Stimulated activated naive CD8-positive, alpha-beta T cell treated with anti-CD3 and anti-CD28 coated beads, Interleukin-15, Interleukin-2, amounts not matched to agents 100 ng/mL and 50 ng/mL, for 24 hours (primary cell): Measurements from ENCODE around the gene CTSZ.
"Not testable (repeated sequence)": the region's sequence is repeated elsewhere in the genome, so short reads cannot be mapped to it uniquely, and the experiment has no call there.

ENCODE experiments used
- H3K27ac Mint-ChIP-seq: one replicate; pipeline ENCODE4 v1.8.0; 2021; ENCODE audit warnings: mild to moderate bottlenecking, mixed read lengths
- H3K27me3 Mint-ChIP-seq: one replicate; pipeline ENCODE4 v1.8.0; 2021; ENCODE audit warnings: mixed read lengths
- H3K36me3 Mint-ChIP-seq: one replicate; pipeline ENCODE4 v1.8.0; 2021; ENCODE audit warnings: low read depth, mixed read lengths
- H3K4me1 Mint-ChIP-seq: one replicate; pipeline ENCODE4 v1.8.0; 2021; ENCODE audit warnings: low read depth, mixed read lengths
- H3K4me3 Mint-ChIP-seq: one replicate; pipeline ENCODE4 v1.8.0; 2021; ENCODE audit warnings: mild to moderate bottlenecking, mixed read lengths
- H3K9me3 Mint-ChIP-seq: one replicate; pipeline ENCODE4 v1.8.0; 2021; ENCODE audit warnings: mixed read lengths

Gene CTSZ

DNA sequence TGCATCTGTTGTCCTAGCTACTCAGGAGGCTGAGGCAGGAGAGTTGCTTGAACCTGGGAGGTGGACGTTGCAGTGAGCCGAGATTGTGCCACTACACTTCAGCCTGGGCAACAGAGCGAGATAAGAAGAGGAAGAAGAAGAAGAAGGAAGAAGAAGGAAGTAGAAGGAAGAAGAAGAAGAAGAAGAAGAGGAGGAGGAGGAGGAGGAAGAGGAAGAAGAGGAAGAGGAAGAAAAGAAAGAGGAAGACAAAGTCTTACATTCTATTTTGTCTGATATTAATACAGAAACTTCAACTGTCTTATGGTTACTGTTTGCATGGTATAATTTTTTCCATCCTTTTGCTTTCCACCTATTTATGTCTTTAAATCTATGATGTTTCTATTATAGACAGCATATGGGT is 33.2 kb downstream of the CTSZ start:
- Mint-ChIP-seq H3K36me3 (peaks cover 9% of the 10 kb centered on the region), H3K9me3 (peaks cover 7% of the 10 kb centered on the region), H3K4me1 (peaks cover 7% of the 10 kb centered on the region), H3K4me3 (no peak overlapping the region), H3K27ac (no peak overlapping the region), H3K27me3 (peaks cover 6% of the 10 kb centered on the region)

DNA sequence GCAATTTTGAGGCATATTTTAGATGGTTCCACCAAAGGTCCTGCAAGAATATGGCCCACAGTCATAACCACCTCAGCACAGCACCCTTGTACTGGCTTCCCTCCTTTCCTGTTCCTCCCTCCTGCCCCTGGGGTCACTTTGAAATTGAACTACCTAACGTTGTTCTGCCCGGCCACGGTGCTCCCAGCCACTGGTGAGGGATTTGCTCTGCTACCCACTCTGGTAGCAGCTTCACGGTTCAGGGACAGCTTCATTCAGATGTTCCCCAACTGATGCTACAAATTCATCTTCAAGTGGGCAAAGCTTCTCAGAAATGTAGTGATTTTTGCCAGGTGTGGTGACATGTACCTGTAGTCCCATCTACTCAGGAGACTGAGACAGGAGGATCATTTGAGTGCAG is 33.9 kb downstream of the CTSZ start:
- Mint-ChIP-seq H3K9me3 (peaks cover 7% of the 10 kb centered on the region), H3K4me3 (no peak overlapping the region), H3K27me3 (peaks cover 8% of the 10 kb centered on the region), H3K4me1 (peaks cover 7% of the 10 kb centered on the region), H3K27ac (no peak overlapping the region), H3K36me3 (peaks cover 9% of the 10 kb centered on the region)

DNA sequence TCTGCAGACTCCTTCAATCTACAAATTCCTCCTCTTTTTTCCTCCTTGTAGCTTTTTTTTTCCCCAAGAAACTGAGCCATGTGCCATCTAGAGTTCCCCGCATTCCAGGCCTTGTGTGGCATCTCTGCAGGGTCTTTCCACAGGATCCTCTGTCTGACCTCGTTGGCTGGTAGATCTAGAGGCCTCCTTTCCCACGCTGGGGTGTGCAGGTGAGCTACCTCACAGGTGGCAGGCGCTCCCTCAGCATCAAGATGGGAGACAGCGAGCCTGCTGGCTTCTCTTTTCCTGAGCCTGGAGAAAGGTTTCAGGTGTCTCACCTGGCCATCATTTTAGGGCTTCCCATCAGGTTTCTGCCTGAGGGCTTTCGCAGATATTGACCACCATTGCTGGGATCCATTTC is 35.6 kb downstream of the CTSZ start:
- H3K9me3 Mint-ChIP-seq, result peaks cover 7% of the 10 kb centered on the region
- peaks cover 9% of the 10 kb centered on the region for H3K36me3 Mint-ChIP-seq
- H3K4me3 Mint-ChIP-seq, result no peak overlapping the region
- H3K27ac Mint-ChIP-seq, result no peak overlapping the region
- H3K27me3 Mint-ChIP-seq, result peaks cover 8% of the 10 kb centered on the region
- peaks cover 7% of the 10 kb centered on the region for H3K4me1 Mint-ChIP-seq

DNA sequence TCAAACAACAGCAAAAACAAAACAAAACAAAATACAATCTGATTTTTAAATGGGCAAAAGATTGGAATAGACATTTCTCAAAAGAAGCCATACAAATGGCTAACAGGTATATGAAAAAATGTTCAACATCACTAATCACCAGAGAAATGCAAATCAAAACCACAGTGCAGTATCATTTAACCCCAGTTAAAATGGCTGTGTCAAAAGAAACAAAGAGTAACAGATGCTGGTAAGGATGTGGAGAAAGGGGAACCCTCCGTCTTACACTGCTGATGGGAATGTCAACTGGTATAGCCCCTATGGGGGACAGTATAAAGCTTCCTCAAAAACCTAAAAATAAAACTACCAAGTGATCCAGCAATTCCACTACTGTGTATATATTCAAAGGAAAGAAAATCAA is 36.9 kb downstream of the CTSZ start:
- H3K9me3 Mint-ChIP-seq, result peaks cover 1% of the 10 kb centered on the region
- peaks cover 8% of the 10 kb centered on the region for H3K27me3 Mint-ChIP-seq
- no peak overlapping the region for H3K27ac Mint-ChIP-seq
- peaks cover 1% of the 10 kb centered on the region for H3K36me3 Mint-ChIP-seq
- no peak overlapping the region for H3K4me3 Mint-ChIP-seq
- peaks cover 7% of the 10 kb centered on the region for H3K4me1 Mint-ChIP-seq

DNA sequence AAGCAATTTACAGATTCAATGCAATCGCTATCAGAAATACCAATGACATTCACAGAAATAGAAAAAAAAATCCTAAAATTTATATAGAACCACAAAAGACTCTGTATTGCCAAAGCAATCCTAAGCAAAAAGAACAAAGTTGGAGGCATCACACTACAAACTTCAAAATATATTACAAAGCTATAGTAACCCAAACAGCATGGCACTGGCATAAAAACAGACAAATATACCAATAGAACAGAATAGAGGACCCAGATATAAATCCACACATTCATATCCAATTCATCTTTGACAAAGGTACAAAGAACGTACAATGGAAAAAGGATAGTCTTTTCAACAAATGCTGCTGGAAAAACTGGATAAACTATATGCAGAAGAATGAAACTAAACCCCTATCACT is 37.6 kb downstream of the CTSZ start:
- H3K9me3 Mint-ChIP-seq, result no peaks in the 10 kb centered on the region
- H3K4me3 Mint-ChIP-seq, result no peak overlapping the region
- peaks cover 7% of the 10 kb centered on the region for H3K4me1 Mint-ChIP-seq
- H3K36me3 Mint-ChIP-seq, result no peaks in the 10 kb centered on the region
- no peak overlapping the region for H3K27ac Mint-ChIP-seq
- H3K27me3 Mint-ChIP-seq, result peaks cover 13% of the 10 kb centered on the region

DNA sequence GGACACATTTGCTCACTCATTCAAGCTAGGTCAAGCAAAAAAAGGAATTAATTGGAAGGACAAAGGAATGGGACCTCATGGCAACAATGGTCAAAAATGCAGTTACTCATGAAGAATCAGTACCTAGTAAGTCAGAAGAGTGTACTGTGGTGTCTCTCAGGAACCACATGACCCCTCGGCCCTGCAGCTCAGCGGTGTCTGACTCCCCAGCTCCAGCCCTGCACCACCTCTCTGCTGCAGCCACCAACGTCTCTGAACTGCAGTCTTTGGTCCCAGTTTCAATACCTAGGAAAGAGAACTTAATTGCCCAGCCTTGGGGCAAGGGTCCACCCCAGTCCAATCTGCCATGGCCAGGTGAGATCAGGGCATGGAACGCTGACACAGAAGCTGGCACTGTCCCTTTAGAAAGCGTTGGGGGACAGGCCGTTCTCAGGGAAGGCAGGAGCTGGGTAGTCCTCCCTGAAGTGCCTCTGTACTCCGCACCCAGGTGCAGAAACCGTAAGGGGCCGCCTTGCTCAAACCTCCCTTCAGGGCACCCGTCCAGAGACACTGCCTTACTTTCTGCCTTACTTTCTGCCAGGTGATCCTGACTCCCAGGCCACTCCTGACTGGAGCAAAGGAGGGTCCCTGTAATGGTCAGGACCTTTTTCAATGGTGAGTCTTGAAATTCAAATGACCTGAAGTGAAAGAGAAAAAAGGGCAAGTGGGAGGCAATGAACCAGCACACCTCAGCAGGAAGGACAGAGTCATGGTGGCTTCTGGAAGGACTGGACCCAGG is 39.2 kb downstream of the CTSZ start:
- Mint-ChIP-seq H3K9me3 (no peaks in the 10 kb centered on the region), H3K27me3 (peaks cover 18% of the 10 kb centered on the region), H3K36me3 (no peaks in the 10 kb centered on the region), H3K27ac (no peak overlapping the region), H3K4me1 (peaks cover 7% of the 10 kb centered on the region), H3K4me3 (no peak overlapping the region)

DNA sequence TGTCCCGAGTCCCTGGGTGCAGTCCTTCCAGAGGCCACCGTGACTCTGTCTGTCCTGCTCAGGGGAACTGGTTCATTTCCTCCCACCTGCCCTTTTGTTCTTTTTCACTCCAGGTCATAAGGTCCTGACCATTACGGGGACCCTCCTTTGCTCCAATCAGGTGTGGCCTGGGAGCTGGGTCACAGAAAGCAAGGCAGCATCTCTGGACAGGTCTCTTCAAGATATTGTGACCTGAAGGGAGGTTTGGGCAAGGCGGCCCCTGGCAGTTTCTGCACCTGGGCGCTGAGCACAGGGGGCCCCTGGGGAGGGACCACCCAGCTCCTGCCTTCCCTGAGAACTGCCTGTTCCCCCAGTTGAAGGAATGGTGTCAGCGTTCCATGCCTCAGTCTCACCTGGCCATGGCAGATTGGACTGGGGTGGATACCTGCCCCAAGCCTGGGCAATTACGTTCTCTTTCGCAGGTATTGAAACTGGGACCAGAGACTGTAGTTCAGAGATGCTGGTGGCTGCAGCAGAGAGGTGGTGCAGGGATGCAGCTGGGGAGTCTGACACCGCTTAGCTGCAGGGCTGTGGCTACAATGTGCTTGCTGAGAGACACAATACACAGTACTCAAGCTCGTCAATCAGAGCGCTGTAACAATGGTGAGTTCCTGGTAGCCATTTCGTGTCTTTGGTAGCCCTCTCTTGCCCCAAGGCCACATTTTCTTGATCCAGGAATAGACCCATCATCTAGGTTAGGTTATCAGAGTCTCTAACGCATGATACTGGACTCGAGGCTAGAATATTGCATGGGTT is 41.6 kb downstream of the CTSZ start:
- Mint-ChIP-seq H3K9me3 (no peaks in the 10 kb centered on the region), H3K27ac (peak overlapping the region; percentile 27), H3K36me3 (no peaks in the 10 kb centered on the region), H3K4me3 (no peak overlapping the region), H3K27me3 (peaks cover 18% of the 10 kb centered on the region), H3K4me1 (peaks cover 7% of the 10 kb centered on the region)

DNA sequence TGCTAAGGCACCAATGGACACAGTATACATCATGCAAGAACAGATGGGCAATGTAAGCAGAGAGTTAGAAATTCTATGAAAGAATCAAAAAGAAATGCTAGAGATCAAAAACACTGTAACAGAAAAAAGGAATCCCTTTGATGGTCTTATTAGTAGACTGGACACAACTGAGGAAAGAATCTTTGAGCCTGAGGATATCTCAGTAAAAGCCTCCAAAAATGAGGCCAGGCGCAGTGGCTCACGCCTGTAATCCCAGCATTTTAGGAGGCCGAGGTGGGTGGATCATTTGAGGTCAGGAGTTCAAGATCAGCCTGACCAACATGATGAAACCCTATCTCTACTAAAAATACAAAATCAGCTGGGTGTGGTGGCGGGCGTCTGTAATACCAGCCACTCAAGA is 43.1 kb downstream of the CTSZ start:
- H3K9me3 Mint-ChIP-seq, H3K36me3 Mint-ChIP-seq, H3K27ac Mint-ChIP-seq, H3K4me3 Mint-ChIP-seq, H3K4me1 Mint-ChIP-seq: not testable (repeated sequence)
- H3K27me3 Mint-ChIP-seq, result peaks cover 21% of the 10 kb centered on the region

DNA sequence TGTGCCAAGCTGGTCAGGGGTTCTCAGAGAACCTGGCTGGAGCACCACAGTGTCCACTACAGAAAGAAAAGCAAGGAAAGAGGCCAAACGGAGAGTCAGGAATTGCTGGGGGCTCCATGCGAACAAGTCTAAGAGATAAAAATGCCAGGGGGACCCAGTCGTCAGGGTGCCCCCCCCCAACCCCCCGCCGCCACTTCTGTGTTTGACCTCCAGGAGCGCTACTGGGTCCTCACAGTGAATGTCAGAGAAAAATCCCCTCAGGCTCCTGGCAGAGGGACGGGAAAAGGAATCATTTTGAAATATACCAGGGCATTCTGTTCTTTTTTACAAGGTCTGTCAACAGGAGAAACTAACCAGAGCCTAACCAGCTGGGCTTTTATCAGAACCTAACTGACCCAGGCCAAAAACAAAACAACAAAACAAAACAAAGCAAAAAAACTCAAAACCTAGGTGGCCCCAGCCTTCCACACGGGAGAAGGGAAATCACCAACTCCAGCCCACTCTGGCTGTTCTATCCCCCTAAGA is 43.9 kb downstream of the CTSZ start:
- Mint-ChIP-seq H3K36me3 (no peaks in the 10 kb centered on the region), H3K4me1 (no peaks in the 10 kb centered on the region), H3K9me3 (no peaks in the 10 kb centered on the region), H3K27ac (no peak overlapping the region), H3K4me3 (no peak overlapping the region), H3K27me3 (peaks cover 18% of the 10 kb centered on the region)

DNA sequence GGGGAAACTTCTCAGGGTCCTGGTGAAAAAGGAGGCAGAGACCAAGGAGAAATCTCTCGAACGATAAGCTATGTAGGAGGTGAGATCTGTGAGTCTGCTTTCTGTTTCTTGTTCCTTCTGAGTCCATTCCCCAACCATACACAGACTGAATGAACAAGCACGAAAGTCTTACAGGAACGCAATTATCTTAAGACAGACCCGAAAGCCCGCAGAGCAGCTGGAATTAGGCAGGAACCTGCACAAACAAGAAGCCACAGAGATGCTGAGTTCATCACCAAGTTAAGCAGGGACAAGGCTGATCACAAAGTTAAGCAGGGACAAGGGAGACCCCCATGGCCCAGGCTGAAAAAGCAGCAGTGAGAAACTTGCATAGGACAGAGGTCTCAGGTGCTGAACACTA is 47.4 kb downstream of the CTSZ start:
- Mint-ChIP-seq H3K36me3 (no peaks in the 10 kb centered on the region), H3K27me3 (peaks cover 15% of the 10 kb centered on the region), H3K27ac (no peak overlapping the region), H3K4me1 (no peaks in the 10 kb centered on the region), H3K9me3 (no peaks in the 10 kb centered on the region), H3K4me3 (no peak overlapping the region)

DNA sequence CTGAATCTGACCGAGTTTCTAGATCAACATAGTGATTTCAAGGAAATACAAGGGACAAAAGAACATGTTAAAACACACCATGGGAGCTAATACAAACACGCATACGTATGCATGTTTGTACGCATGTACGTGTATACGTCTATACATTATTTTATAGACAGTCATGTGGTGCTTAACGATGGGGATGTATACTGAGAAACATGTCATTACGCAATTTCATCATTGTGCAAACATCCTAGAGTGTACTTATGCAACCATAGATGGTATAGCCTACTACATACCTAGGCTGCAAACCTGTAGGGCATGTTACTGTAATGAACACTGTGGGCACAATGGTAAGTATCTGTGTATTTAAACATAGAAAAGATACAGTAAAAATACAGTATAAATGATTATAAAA is 51.0 kb downstream of the CTSZ start:
- Mint-ChIP-seq H3K36me3 (no peaks in the 10 kb centered on the region), H3K4me1 (no peaks in the 10 kb centered on the region), H3K9me3 (no peaks in the 10 kb centered on the region), H3K27me3 (peaks cover 8% of the 10 kb centered on the region), H3K27ac (no peak overlapping the region), H3K4me3 (no peak overlapping the region)

DNA sequence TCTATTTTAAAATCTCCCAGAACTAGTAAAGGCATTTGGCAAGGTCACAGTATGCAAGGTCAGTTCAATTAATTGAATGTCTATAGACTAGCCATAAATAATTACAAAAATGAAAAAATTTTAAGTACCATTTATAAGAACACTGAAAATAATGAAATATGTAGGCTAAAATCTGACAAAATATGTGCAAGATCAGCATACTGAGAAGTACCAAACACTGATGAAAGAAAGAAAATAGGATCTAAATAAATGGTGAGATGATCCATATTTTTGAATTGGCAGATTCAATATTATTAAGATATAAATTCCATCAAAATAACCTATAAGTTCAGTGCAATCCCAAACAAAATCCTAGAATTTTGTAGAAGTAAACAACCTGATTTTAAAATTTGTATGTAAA is 54.0 kb downstream of the CTSZ start:
- Mint-ChIP-seq H3K27me3 (peaks cover 3% of the 10 kb centered on the region), H3K9me3 (no peaks in the 10 kb centered on the region), H3K4me1 (no peaks in the 10 kb centered on the region), H3K4me3 (no peak overlapping the region), H3K36me3 (no peaks in the 10 kb centered on the region), H3K27ac (no peak overlapping the region)

DNA sequence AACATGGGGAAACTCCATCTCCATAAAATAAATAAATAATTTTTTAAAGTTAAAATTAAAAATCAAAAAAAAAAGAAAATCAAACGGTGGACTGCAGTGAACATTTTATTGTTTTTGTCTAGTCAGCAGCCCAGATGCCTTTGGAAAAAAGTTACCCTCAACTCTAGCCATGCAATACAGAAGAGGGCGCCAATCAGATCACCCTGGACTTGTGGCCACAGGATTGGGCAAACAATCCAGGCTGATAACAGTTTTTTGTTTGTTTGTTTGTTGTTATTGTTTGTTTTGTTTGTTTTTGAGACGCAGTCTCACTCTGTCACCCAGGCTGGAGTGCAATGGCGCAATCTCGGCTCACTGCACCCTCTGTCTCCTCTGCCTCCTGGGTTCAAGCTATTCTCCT is 56.5 kb downstream of the CTSZ start:
- Mint-ChIP-seq H3K27me3 (peaks cover 3% of the 10 kb centered on the region), H3K36me3 (no peaks in the 10 kb centered on the region), H3K9me3 (no peaks in the 10 kb centered on the region), H3K27ac (no peak overlapping the region), H3K4me3 (no peak overlapping the region), H3K4me1 (no peaks in the 10 kb centered on the region)

DNA sequence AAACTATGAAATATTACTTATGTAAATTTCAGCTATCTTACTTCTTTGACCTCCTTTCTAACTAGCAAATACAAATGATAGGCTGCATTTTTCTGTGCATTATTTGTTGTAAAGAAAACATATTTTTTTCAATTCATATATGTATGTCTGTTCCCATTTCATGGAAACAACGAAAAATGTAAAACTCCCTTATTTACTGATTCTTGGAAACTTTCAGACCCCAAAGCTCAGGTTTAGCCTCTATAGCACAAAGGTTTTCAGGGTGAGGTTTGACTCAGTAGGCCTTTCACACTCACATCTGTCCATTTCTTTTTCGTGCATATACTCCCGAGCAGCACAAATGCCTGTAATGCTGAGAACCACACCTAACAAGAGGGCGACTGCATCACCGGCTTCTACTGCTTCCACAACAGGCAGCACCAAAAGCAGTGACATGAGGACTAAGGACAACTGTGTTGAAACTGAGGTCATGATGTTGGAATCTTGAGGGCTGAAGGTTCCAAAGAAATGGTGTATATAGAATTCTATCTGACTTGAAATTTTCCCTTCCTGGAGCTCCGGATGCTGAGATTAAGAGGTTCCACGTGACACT is 59.2 kb downstream of the CTSZ start:
- not testable (repeated sequence) for H3K9me3 Mint-ChIP-seq, H3K4me1 Mint-ChIP-seq, H3K36me3 Mint-ChIP-seq, H3K4me3 Mint-ChIP-seq, H3K27me3 Mint-ChIP-seq, H3K27ac Mint-ChIP-seq

DNA sequence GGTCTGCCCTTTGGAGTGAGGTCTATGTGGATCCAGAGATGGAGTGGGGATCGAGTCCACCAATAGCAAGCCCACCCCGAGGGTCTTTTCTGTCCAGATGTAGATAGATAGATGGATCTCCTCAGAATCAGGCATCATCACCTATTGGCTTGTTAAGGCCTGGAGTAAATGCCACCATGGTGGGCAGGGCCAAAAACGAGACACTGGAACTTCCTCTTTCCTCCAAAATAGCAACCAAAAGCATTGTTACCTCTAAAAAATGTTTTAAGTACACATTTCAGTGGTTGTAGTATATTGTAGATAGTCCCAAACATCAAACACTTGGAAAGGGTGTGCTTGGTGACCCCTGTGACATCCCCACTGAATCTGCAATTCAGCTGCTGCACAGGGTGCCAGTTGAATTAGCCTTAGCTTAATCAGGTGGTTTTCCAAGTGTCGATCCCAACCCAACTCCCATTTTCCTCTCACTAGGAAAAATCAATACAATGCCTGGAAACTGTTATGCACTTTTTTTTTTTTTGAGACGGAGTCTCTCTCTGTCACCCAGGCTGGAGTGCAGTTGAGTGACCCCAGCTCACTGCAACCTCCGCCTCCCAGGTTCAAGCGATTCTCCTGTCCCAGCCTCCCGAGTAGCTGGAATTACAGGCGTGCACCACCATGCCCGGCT is 61.0 kb downstream of the CTSZ start:
- Mint-ChIP-seq H3K27me3 (peaks cover 3% of the 10 kb centered on the region), H3K36me3 (no peaks in the 10 kb centered on the region), H3K9me3 (no peaks in the 10 kb centered on the region), H3K27ac (no peak overlapping the region), H3K4me1 (no peaks in the 10 kb centered on the region), H3K4me3 (no peak overlapping the region)
